WTC11 (cell line): Measurements from ENCODE around the gene MIGA2. TPM values are rescaled to one million over a fixed set of nuclear protein-coding genes. Genes with fewer than 3 reads are reported as not detected.
A peak's percentile ranks its signal among the peaks of the same experiment; 100 is the strongest.

Experiments
- ATAC-seq: fragments of 200-7000 bp; cut with Tn5 transposase; 2 replicates; pipeline ENCODE4 v1.10.0; 2021; ENCODE audit warnings: mild to moderate bottlenecking, moderate library complexity
- CTCF ChIA-PET: fragments of 300-600 bp; sonication (Branson Sonifier 250); formaldehyde crosslinking; loops from one replicate; lab custom pipeline; 2021; ENCODE audit warnings: antibody characterized with exemption; lab: Charles Lee
- POLR2A ChIA-PET: fragments of 350-600 bp; sonication (Branson Sonifier 250); formaldehyde crosslinking; loops from one replicate; lab custom pipeline; 2021; ENCODE audit warnings: antibody characterized with exemption; lab: Charles Lee
- DNase-seq: peaks from one replicate; pipeline ENCODE4 v3.0.0; 2021; ENCODE audit warnings: low spot score
- H3K27ac Mint-ChIP-seq: 2 replicates; pipeline ENCODE4 v1.8.0; 2021; ENCODE audit warnings: mixed read lengths
- H3K27me3 Mint-ChIP-seq: 2 replicates; pipeline ENCODE4 v1.8.0; 2021; ENCODE audit warnings: low read depth, mild to moderate bottlenecking, moderate library complexity, mixed read lengths
- H3K36me3 Mint-ChIP-seq: 2 replicates; pipeline ENCODE4 v1.8.0; 2021; ENCODE audit warnings: mixed read lengths
- H3K4me1 Mint-ChIP-seq: 2 replicates; pipeline ENCODE4 v1.8.0; 2022; ENCODE audit warnings: mixed read lengths
- H3K4me3 Mint-ChIP-seq: 2 replicates; pipeline ENCODE4 v1.8.0; 2021; ENCODE audit warnings: mild to moderate bottlenecking, moderate library complexity, mixed read lengths
- H3K9me3 Mint-ChIP-seq: 2 replicates; pipeline ENCODE4 v1.8.0; 2021; ENCODE audit warnings: mixed read lengths
- EMX1 ChIP-seq: fragments of 250-450 bp; sonication (Bioruptor Pico); IDR thresholded peaks from 2 replicates; pipeline ENCODE4 v1.8.0; 2021; ENCODE audit warnings: mild to moderate bottlenecking
- ETV6 ChIP-seq: sonication (generic); formaldehyde crosslinking; IDR thresholded peaks from 2 replicates; pipeline ENCODE4 v1.8.1; 2022; ENCODE audit warnings: mild to moderate bottlenecking, missing genetic modification reagents
- FOXK1 ChIP-seq: sonication (generic); formaldehyde crosslinking; IDR thresholded peaks from 2 replicates; pipeline ENCODE4 v1.8.0; 2022; ENCODE audit warnings: mild to moderate bottlenecking, moderate library complexity, missing genetic modification reagents
- GABPB1 ChIP-seq: sonication (generic); formaldehyde crosslinking; IDR thresholded peaks from 2 replicates; pipeline ENCODE4 v1.8.1; 2023; ENCODE audit warnings: mild to moderate bottlenecking, missing genetic modification reagents
- GRHL2 ChIP-seq: fragments of 250-450 bp; sonication (Bioruptor Pico); IDR thresholded peaks from 2 replicates; pipeline ENCODE4 v1.8.0; 2022; ENCODE audit warnings: mild to moderate bottlenecking, moderate library complexity; ENCODE audit not compliant: insufficient replicate concordance, severe bottlenecking
- GTF2I ChIP-seq: fragments of 250-450 bp; sonication (Bioruptor Pico); conservative IDR thresholded peaks from 2 replicates; pipeline ENCODE4 v1.4.0; 2021; ENCODE audit warnings: mild to moderate bottlenecking
- HMGA2 ChIP-seq: fragments of 250-450 bp; sonication (Bioruptor Pico); IDR thresholded peaks from 2 replicates; pipeline ENCODE4 v1.4.0; 2021; ENCODE audit warnings: mild to moderate bottlenecking, moderate library complexity
- MXD4 ChIP-seq: fragments of 250-450 bp; sonication (Bioruptor Pico); IDR thresholded peaks from 2 replicates; pipeline ENCODE4 v1.8.0; 2021; ENCODE audit warnings: mild to moderate bottlenecking, moderate library complexity, borderline replicate concordance
- NFYB ChIP-seq: sonication (generic); formaldehyde crosslinking; conservative IDR thresholded peaks from 2 replicates; pipeline ENCODE4 v1.8.0; 2022; ENCODE audit warnings: low read depth, missing genetic modification reagents
- SP1 ChIP-seq: sonication (generic); formaldehyde crosslinking; conservative IDR thresholded peaks from 2 replicates; pipeline ENCODE4 v1.8.1; 2022; ENCODE audit warnings: missing genetic modification reagents
- ZNF423 ChIP-seq: fragments of 250-450 bp; sonication (Bioruptor Pico); IDR thresholded peaks from 2 replicates; pipeline ENCODE4 v2.1.2; 2022; ENCODE audit warnings: mild to moderate bottlenecking, moderate library complexity
- ZNF671 ChIP-seq: fragments of 250-450 bp; sonication (Bioruptor Pico); IDR thresholded peaks from 2 replicates; pipeline ENCODE4 v1.8.0; 2021; ENCODE audit warnings: mild to moderate bottlenecking
- total RNA-seq: library from RNA; stranded (reverse); gene quantifications from 3 replicates; pipeline ENCODE4 v1.2.3, GENCODE V29; 2021
- TF ChIP-seq, protein P1 (sequence below): sonication (generic); formaldehyde crosslinking; IDR thresholded peaks from 2 replicates; pipeline ENCODE4 v1.8.1; 2023; ENCODE audit warnings: mild to moderate bottlenecking, missing genetic modification reagents
- TF ChIP-seq, protein P2 (sequence below): fragments of 250-450 bp; sonication (Bioruptor Pico); IDR thresholded peaks from 2 replicates; pipeline ENCODE4 v1.8.0; 2021; ENCODE audit warnings: mild to moderate bottlenecking
- TF ChIP-seq, protein P3 (sequence below): sonication (generic); formaldehyde crosslinking; IDR thresholded peaks from 2 replicates; pipeline ENCODE4 v1.8.1; 2022; ENCODE audit warnings: missing genetic modification reagents, borderline replicate concordance
- TF ChIP-seq, protein P4 (sequence below): sonication (generic); formaldehyde crosslinking; IDR thresholded peaks from 2 replicates; pipeline ENCODE4 v1.8.0; 2022; ENCODE audit warnings: mild to moderate bottlenecking, missing genetic modification reagents
- TF ChIP-seq, protein P5 (sequence below): sonication (generic); formaldehyde crosslinking; IDR thresholded peaks from 2 replicates; pipeline ENCODE4 v1.8.1; 2023; ENCODE audit warnings: mild to moderate bottlenecking, missing genetic modification reagents, moderate library complexity
- TF ChIP-seq, protein P6 (sequence below): fragments of 200-600 bp; IDR thresholded peaks from 2 replicates; pipeline ENCODE4 v1.8.0; 2022; ENCODE audit warnings: antibody characterized with exemption
- TF ChIP-seq, protein P7 (sequence below): fragments of 250-450 bp; sonication (Bioruptor Pico); IDR thresholded peaks from 2 replicates; pipeline ENCODE4 v2.1.2; 2022; ENCODE audit warnings: mild to moderate bottlenecking, moderate library complexity
- TF ChIP-seq, protein P8 (sequence below): sonication (generic); formaldehyde crosslinking; IDR thresholded peaks from 2 replicates; pipeline ENCODE4 v1.8.0; 2022; ENCODE audit warnings: mild to moderate bottlenecking, missing genetic modification reagents

MIGA2 gene
- total RNA-seq, 1 experiment from 2014 or later, result 61.7 TPM

DNA sequence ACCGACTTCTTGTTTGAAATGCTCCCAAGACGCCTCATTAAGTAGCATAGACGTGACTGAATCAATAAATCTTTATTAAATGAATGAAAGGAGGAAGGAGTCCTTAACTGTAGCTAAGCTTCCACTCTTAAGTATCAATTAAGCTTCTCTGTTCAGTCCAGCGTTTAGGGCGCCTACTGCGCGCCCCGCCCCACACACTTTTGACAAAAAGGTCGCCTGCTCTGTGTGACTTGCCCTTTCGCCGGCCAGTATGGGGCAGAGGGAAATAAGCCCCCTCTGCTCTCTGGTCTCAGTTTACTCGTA, 43.8 kb downstream of the MIGA2 start:
- no peaks in the 10 kb centered on the region for H3K27me3 Mint-ChIP-seq
- ChIA-PET POLR2A (interaction anchor here (0.5 to 1.3 kb wide), 6 partner anchors 9 to 491 kb away, joined by 3 to 5 read pairs (median 4); no protein-coding TSS in a partner anchor), CTCF (interaction anchor here (0.5 to 1.9 kb wide), 10 partner anchors 9 to 537 kb away, joined by 3 to 28 read pairs (median 5); partner anchors contain the start of genes ENDOG and SH3GLB2)
- H3K27ac Mint-ChIP-seq, result peak overlapping the region; percentile 84
- H3K9me3 Mint-ChIP-seq, result no peaks in the 10 kb centered on the region
- H3K4me3 Mint-ChIP-seq, result peak overlapping the region; percentile 92
- H3K4me1 Mint-ChIP-seq, result peaks cover 8% of the 10 kb centered on the region
- H3K36me3 Mint-ChIP-seq, result no peaks in the 10 kb centered on the region; the same call in 1 of the 2 replicates
- DNase-seq, result no peak
- TF ChIP-seq GRHL2 (CRISPR knock-in tag) (no peak), GTF2I (CRISPR knock-in tag) (peak; percentile 88; the same call in 1 of the 2 replicates)
- peak; percentile 2 for ATAC-seq

DNA sequence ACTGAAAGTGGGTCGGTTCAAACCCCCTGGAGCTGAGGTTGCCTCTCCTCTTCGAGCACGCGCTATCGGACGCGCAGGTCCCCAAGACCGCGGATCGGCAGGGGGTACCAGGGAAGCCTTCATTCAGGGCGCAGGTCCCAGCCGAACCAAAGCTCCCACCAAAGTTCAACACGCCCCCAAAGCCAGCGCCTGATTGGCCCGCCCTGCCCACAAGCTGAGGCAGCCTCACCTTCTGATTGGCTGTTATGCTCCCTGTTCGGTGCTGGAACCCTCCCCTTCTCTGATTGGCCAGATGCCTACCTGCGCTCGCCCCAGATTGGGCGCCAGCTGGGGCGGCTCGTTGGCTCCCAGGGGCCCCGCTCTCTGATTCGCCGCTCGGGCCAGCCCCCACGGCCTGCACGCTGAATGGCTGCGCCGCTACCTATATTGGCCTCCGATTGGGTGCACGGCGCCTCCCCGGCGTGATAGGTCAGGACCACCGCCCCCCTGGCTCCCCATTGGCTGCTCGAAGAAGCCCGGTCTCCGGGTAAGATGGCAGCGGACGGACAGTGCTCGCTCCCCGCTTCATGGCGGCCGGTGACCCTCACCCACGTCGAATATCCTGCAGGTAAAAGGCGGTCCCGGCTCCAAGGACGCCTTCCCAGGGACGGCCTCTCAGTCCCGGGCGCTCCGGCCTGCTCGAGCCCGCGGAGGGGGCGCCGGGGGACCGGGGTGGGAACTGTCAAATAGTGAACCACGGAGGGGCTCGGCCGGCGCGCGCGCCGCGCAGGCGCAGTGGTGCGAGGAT, 44.4 kb downstream of the MIGA2 start, which contains the start of gene DOLPP1:
Gene DOLPP1, plus strand, starts transcription at position 511 of the 787 bp plus-strand sequence. Its CDS starts 21 bp downstream, at position 532.
- ATAC-seq (peak; percentile 95), DNase-seq (peak; percentile 99)
- Mint-ChIP-seq H3K4me3 (peak within 1 kb of the TSS; percentile 92), H3K4me1 (peaks cover 8% of the 10 kb centered on the region), H3K9me3 (no peaks in the 10 kb centered on the region), H3K27ac (peak within 1 kb of the TSS; percentile 84), H3K36me3 (peaks cover 3% of the 10 kb centered on the region; the same call in 1 of the 2 replicates), H3K27me3 (no peaks in the 10 kb centered on the region)
- POLR2A ChIA-PET, result interaction anchor here (0.5 to 1.3 kb wide), 7 partner anchors 9 to 492 kb away, joined by 3 to 5 read pairs (median 3); partner anchors contain the start of gene ENDOG
- TF ChIP-seq, protein P1, sequence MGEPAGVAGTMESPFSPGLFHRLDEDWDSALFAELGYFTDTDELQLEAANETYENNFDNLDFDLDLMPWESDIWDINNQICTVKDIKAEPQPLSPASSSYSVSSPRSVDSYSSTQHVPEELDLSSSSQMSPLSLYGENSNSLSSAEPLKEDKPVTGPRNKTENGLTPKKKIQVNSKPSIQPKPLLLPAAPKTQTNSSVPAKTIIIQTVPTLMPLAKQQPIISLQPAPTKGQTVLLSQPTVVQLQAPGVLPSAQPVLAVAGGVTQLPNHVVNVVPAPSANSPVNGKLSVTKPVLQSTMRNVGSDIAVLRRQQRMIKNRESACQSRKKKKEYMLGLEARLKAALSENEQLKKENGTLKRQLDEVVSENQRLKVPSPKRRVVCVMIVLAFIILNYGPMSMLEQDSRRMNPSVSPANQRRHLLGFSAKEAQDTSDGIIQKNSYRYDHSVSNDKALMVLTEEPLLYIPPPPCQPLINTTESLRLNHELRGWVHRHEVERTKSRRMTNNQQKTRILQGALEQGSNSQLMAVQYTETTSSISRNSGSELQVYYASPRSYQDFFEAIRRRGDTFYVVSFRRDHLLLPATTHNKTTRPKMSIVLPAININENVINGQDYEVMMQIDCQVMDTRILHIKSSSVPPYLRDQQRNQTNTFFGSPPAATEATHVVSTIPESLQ (CRISPR knock-in tag), result no peak
- TF ChIP-seq SP1 (CRISPR knock-in tag) (no peak; the same call in 1 of the 2 replicates), HMGA2 (CRISPR knock-in tag) (peak; percentile 74), ZNF671 (0 out of 2 replicates have a peak, but pooled peaks have one; percentile 48), GTF2I (CRISPR knock-in tag) (peak; percentile 1; the same call in 1 of the 2 replicates), EMX1 (CRISPR knock-in tag) (0 out of 2 replicates have a peak, but pooled peaks have one; percentile 43), ETV6 (peak; percentile 23; the same call in 1 of the 2 replicates), ZNF423 (CRISPR knock-in tag) (peak; percentile 70; the same call in 1 of the 2 replicates), NFYB (CRISPR knock-in tag) (peak; percentile 100), FOXK1 (CRISPR knock-in tag) (peak; percentile 42; the same call in 1 of the 2 replicates), MXD4 (CRISPR knock-in tag) (0 out of 2 replicates have a peak, but pooled peaks have one; percentile 65), GABPB1 (CRISPR knock-in tag) (0 out of 2 replicates have a peak, but pooled peaks have one; percentile 9)
- TF ChIP-seq, protein P2, sequence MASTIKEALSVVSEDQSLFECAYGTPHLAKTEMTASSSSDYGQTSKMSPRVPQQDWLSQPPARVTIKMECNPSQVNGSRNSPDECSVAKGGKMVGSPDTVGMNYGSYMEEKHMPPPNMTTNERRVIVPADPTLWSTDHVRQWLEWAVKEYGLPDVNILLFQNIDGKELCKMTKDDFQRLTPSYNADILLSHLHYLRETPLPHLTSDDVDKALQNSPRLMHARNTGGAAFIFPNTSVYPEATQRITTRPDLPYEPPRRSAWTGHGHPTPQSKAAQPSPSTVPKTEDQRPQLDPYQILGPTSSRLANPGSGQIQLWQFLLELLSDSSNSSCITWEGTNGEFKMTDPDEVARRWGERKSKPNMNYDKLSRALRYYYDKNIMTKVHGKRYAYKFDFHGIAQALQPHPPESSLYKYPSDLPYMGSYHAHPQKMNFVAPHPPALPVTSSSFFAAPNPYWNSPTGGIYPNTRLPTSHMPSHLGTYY, result no peak
- TF ChIP-seq, protein P3, sequence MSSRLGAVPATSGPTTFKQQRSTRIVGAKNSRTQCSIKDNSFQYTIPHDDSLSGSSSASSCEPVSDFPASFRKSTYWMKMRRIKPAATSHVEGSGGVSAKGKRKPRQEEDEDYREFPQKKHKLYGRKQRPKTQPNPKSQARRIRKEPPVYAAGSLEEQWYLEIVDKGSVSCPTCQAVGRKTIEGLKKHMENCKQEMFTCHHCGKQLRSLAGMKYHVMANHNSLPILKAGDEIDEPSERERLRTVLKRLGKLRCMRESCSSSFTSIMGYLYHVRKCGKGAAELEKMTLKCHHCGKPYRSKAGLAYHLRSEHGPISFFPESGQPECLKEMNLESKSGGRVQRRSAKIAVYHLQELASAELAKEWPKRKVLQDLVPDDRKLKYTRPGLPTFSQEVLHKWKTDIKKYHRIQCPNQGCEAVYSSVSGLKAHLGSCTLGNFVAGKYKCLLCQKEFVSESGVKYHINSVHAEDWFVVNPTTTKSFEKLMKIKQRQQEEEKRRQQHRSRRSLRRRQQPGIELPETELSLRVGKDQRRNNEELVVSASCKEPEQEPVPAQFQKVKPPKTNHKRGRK (CRISPR knock-in tag), result no peak
- TF ChIP-seq, protein P4, sequence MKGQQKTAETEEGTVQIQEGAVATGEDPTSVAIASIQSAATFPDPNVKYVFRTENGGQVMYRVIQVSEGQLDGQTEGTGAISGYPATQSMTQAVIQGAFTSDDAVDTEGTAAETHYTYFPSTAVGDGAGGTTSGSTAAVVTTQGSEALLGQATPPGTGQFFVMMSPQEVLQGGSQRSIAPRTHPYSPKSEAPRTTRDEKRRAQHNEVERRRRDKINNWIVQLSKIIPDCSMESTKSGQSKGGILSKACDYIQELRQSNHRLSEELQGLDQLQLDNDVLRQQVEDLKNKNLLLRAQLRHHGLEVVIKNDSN (CRISPR knock-in tag), result 0 out of 2 replicates have a peak, but pooled peaks have one; percentile 10
- TF ChIP-seq, protein P5, sequence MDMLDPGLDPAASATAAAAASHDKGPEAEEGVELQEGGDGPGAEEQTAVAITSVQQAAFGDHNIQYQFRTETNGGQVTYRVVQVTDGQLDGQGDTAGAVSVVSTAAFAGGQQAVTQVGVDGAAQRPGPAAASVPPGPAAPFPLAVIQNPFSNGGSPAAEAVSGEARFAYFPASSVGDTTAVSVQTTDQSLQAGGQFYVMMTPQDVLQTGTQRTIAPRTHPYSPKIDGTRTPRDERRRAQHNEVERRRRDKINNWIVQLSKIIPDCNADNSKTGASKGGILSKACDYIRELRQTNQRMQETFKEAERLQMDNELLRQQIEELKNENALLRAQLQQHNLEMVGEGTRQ (CRISPR knock-in tag), result peak; percentile 47
- TF ChIP-seq, protein P6, sequence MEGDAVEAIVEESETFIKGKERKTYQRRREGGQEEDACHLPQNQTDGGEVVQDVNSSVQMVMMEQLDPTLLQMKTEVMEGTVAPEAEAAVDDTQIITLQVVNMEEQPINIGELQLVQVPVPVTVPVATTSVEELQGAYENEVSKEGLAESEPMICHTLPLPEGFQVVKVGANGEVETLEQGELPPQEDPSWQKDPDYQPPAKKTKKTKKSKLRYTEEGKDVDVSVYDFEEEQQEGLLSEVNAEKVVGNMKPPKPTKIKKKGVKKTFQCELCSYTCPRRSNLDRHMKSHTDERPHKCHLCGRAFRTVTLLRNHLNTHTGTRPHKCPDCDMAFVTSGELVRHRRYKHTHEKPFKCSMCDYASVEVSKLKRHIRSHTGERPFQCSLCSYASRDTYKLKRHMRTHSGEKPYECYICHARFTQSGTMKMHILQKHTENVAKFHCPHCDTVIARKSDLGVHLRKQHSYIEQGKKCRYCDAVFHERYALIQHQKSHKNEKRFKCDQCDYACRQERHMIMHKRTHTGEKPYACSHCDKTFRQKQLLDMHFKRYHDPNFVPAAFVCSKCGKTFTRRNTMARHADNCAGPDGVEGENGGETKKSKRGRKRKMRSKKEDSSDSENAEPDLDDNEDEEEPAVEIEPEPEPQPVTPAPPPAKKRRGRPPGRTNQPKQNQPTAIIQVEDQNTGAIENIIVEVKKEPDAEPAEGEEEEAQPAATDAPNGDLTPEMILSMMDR, result no peak
- TF ChIP-seq, protein P7, sequence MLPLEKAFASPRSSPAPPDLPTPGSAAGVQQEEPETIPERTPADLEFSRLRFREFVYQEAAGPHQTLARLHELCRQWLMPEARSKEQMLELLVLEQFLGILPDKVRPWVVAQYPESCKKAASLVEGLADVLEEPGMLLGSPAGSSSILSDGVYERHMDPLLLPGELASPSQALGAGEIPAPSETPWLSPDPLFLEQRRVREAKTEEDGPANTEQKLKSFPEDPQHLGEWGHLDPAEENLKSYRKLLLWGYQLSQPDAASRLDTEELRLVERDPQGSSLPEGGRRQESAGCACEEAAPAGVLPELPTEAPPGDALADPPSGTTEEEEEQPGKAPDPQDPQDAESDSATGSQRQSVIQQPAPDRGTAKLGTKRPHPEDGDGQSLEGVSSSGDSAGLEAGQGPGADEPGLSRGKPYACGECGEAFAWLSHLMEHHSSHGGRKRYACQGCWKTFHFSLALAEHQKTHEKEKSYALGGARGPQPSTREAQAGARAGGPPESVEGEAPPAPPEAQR (CRISPR knock-in tag), result peak; percentile 95
- TF ChIP-seq, protein P8, sequence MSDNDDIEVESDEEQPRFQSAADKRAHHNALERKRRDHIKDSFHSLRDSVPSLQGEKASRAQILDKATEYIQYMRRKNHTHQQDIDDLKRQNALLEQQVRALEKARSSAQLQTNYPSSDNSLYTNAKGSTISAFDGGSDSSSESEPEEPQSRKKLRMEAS (CRISPR knock-in tag), result peak; percentile 51; the same call in 1 of the 2 replicates
- CTCF ChIA-PET, result interaction anchor here (0.5 to 1.9 kb wide), 14 partner anchors 9 to 543 kb away, joined by 3 to 28 read pairs (median 3); partner anchors contain the start of genes ENDOG and SH3GLB2
